GM12878 (cell line): ENCODE data around the gene ALAS1. TPM values are rescaled to one million over a fixed set of nuclear protein-coding genes. Genes with fewer than 3 reads are reported as not detected.

Source experiments
- ATAC-seq: fragments of 200-7000 bp; cut with Tn5 transposase; 3 replicates; pipeline ENCODE4 v1.9.1; 2020; ENCODE audit warnings: mild to moderate bottlenecking, moderate library complexity
- BruUV-seq: library from RNA; stranded (reverse); fragments of 400-500 nt; replicated peaks from 2 replicates; lab custom pipeline; 2021; lab: Mats Ljungman, UMichigan
- CTCF ChIA-PET: fragments of 300-600 bp; sonication (Branson Sonifier 250); formaldehyde crosslinking; extraction: SDS; loops from one replicate; lab custom pipeline; 2021; ENCODE audit warnings: inconsistent platforms; lab: Yijun Ruan, JAX
- POLR2A ChIA-PET: fragments of 350-600 bp; formaldehyde crosslinking; extraction: SDS; loops from one replicate; lab custom pipeline; 2021; ENCODE audit warnings: inconsistent platforms; lab: Charles Lee
- RAD21 ChIA-PET: fragments of 300-600 bp; sonication (Branson Sonifier 250); formaldehyde crosslinking; loops from one replicate; lab custom pipeline; 2023; ENCODE audit warnings: antibody characterized with exemption; ENCODE audit not compliant: unreplicated experiment; lab: Charles Lee
- SMC1A ChIA-PET: fragments of 300-600 bp; sonication (Branson Sonifier 250); formaldehyde crosslinking; loops from one replicate; lab custom pipeline; 2023; ENCODE audit not compliant: unreplicated experiment, uncharacterized antibody; lab: Charles Lee
- DNase-seq: peaks from one replicate; pipeline ENCODE4 v3.0.0-alpha.2; 2011; ENCODE audit warnings: low read depth, low spot score
- FAIRE-seq: peaks from 3 replicates; lab custom pipeline; 2011; peaks lifted over from hg19 to GRCh38; lab: Jason Lieb, UNC
- H2AFZ ChIP-seq: 2 replicates; pipeline ENCODE4 v1.6.0; 2011; ENCODE audit warnings: low read depth, low read length, control low read depth; ENCODE audit not compliant: control insufficient read depth
- H3K27ac ChIP-seq: 2 replicates; pipeline ENCODE4 v1.5.1; 2011; ENCODE audit warnings: control low read depth; ENCODE audit not compliant: control insufficient read depth, insufficient read depth
- H3K27me3 ChIP-seq, 2 experiments: replicated peaks in 1 of 2; 2 replicates each; pipeline versions ENCODE4 v1.6.0 to v1.6.1; 2011; ENCODE audit warnings: low read length in 1 of 2; ENCODE audit not compliant: control insufficient read depth in 2 of 2, insufficient read depth in 2 of 2
- H3K36me3 ChIP-seq, 2 experiments: 2 replicates each; pipeline ENCODE4 v1.5.1; 2011; ENCODE audit warnings: low read length in 1 of 2; ENCODE audit not compliant: control insufficient read depth in 2 of 2, insufficient read depth in 2 of 2
- H3K4me1 ChIP-seq: 2 replicates; pipeline ENCODE4 v1.6.1; 2011; ENCODE audit warnings: mild to moderate bottlenecking, low read length, moderate library complexity, mixed read lengths; ENCODE audit not compliant: control insufficient read depth, insufficient read depth
- H3K4me2 ChIP-seq: 2 replicates; pipeline ENCODE4 v1.6.0; 2011; ENCODE audit warnings: control low read depth; ENCODE audit not compliant: control insufficient read depth, insufficient read depth
- H3K4me3 ChIP-seq: fragments of 200-600 bp; sonication (generic); 2 replicates; pipeline ENCODE4 v1.5.1; 2016
- H3K79me2 ChIP-seq: 2 replicates; pipeline ENCODE4 v1.6.0; 2011; ENCODE audit warnings: low read length; ENCODE audit not compliant: control insufficient read depth, insufficient read depth
- H3K9ac ChIP-seq: 2 replicates; pipeline ENCODE4 v1.8.0; 2011; ENCODE audit warnings: low read length, control low read depth, mixed read lengths; ENCODE audit not compliant: control insufficient read depth, insufficient read depth
- H3K9me3 ChIP-seq: replicated peaks from 3 replicates; pipeline ENCODE4 v1.5.1; 2011; ENCODE audit warnings: mild to moderate bottlenecking, low read length; ENCODE audit not compliant: control insufficient read depth, insufficient read depth
- H4K20me1 ChIP-seq: 2 replicates; pipeline ENCODE4 v1.6.0; 2011; ENCODE audit not compliant: control insufficient read depth, insufficient read depth
- ASH2L ChIP-seq: fragments of 300-600, 200-600 bp; sonication (generic); IDR thresholded peaks from 2 replicates; pipeline ENCODE4 v1.6.1; 2017; ENCODE audit warnings: low read depth, mild to moderate bottlenecking, borderline replicate concordance
- BACH1 ChIP-seq: fragments of 450-650 bp; IDR thresholded peaks from 2 replicates; pipeline ENCODE4 v1.6.1; 2017; ENCODE audit warnings: mild to moderate bottlenecking, borderline replicate concordance
- CBFB ChIP-seq: IDR thresholded peaks from 2 replicates; pipeline ENCODE4 v1.6.1; 2016; ENCODE audit warnings: antibody characterized with exemption, low read depth
- ESRRA ChIP-seq: IDR thresholded peaks from 2 replicates; pipeline ENCODE4 v1.6.1; 2012; ENCODE audit warnings: mild to moderate bottlenecking, low read length, improper control_type of control experiment
- NRF1 ChIP-seq: conservative IDR thresholded peaks from 2 replicates; pipeline ENCODE4 v1.6.1; 2011; ENCODE audit warnings: mild to moderate bottlenecking, low read depth, low read length, improper control_type of control experiment
- SIN3A ChIP-seq: IDR thresholded peaks from 2 replicates; pipeline ENCODE4 v1.6.1; 2012; ENCODE audit warnings: low read depth, low read length, improper control_type of control experiment
- SIX5 ChIP-seq: IDR thresholded peaks from 2 replicates; pipeline ENCODE4 v1.6.1; 2011; ENCODE audit warnings: mild to moderate bottlenecking, low read depth, low read length, moderate library complexity; ENCODE audit not compliant: severe bottlenecking
- WGBS: methylation state at CpG from one replicate; pipeline ENCODE4 v1.1.6; 2016; ENCODE audit warnings: low lambda C conversion rate; ENCODE audit not compliant: insufficient replicate concordance, insufficient coverage; ENCODE audit errors: missing lambda C conversion rate; 5-methylcytosine and 5-hydroxymethylcytosine counted together
- in situ Hi-C: fragments of 300-500 bp; cut with MboI; formaldehyde crosslinking; loops from 9 replicates; pipeline ENCODE4 v1.14.3; 2018; ENCODE audit warnings: mixed read lengths
- intact Hi-C: fragments of 100-400 bp; cut with micrococcal nuclease; formaldehyde crosslinking; loops from one replicate; pipeline ENCODE4 v1.14.2; 2022; ENCODE audit not compliant: unreplicated experiment
- polyA plus RNA-seq, 11 experiments: library from polyadenylated mRNA; depleted of rRNA in 4 of 11; unstranded in 6 of 11; stranded (reverse) in 5 of 11; fragments of >200 nt; fragmentation: Nextera tagmentation in 4 of 11; fragmentation: Illumina TruSeq in 1 of 11; extraction: Ambion mirVana in 4 of 11; extraction: Trizol in 1 of 11; gene quantifications; 1 replicate in 1 of 11; 2 replicates in 10 of 11; pipeline versions ENCODE4 v1.2.1 to v1.2.3, GENCODE V29; 2011 to 2016; ENCODE audit warnings: inconsistent platforms in 2 of 11, missing spikeins in 2 of 11, low read depth in 1 of 11
- total RNA-seq, 4 experiments: library from RNA; depleted of rRNA in 3 of 4; stranded (reverse); fragments of >200 nt in 3 of 4; fragmentation: Illumina TruSeq in 1 of 4; extraction: Trizol in 1 of 4; gene quantifications; 2 replicates each; pipeline versions ENCODE4 v1.2.1 to v1.2.3, GENCODE V29; 2013 to 2021
- TF ChIP-seq, protein P1 (sequence below): fragments of 450-650 bp; formaldehyde crosslinking; IDR thresholded peaks from 2 replicates; pipeline ENCODE4 v1.4.0; 2020; ENCODE audit warnings: mild to moderate bottlenecking, moderate library complexity
- TF ChIP-seq, protein P2 (sequence below): fragments of 150-350 bp; IDR thresholded peaks from 2 replicates; pipeline ENCODE4 v1.6.1; 2014; ENCODE audit warnings: mild to moderate bottlenecking, low read depth, low read length
- TF ChIP-seq, protein P3 (sequence below): fragments of 450-650 bp; IDR thresholded peaks from 2 replicates; pipeline ENCODE4 v1.6.1; 2018; ENCODE audit warnings: mild to moderate bottlenecking, low read depth, moderate library complexity; ENCODE audit not compliant: partially characterized antibody

Gene ALAS1
- total and polyA plus RNA-seq, 10 of the 15 experiments (the other 5 are each of a cell fraction or from before 2014, with no cell fraction given), result 69.9 to 115 (median 94.1) TPM

DNA sequence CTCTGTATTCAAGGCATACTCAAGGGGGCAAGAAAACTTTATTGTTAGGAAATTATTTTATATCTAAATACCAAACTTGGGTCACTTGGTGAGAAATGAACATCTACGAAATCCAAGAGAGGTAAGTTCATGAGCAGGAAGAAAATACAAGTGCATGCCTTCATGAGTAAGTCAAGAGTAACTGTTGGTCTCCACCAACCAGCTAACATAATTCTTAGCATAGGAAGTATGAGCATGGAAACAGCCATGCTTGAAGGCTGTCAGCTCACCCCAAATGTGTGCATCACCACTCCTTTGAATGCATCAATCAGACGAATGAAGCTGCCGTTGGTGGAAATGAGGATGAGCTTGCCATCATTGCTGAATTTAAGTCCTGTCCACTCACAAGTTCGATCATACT lies 61.5 kb downstream of the ALAS1 start:
- Histone ChIP-seq H3K27me3 (no peaks in the 10 kb centered on the region), H3K9ac (no peak overlapping the region), H3K79me2 (peaks cover 2% of the 10 kb centered on the region; the same call in 1 of the 2 replicates), H3K9me3 (no peaks in the 10 kb centered on the region), H3K4me3 (no peak overlapping the region)
- in situ Hi-C loops, result no loop called here
- intact Hi-C loops, result no loop called here
- RAD21 ChIA-PET, result no interaction called here
- no peak for DNase-seq
- 98% methylated on average over 4 of the region's 4 CpGs for WGBS
- SMC1A ChIA-PET, result interaction anchor here (1.3 to 1.9 kb wide), 4 partner anchors 9 to 24 kb away, joined by 3 to 11 read pairs (median 5); no protein-coding TSS in a partner anchor
- TF ChIP-seq SIX5 (no peak), SIN3A (no peak), ESRRA (no peak), CBFB (no peak), ASH2L (no peak), NRF1 (no peak), BACH1 (no peak)
- TF ChIP-seq, protein P1, sequence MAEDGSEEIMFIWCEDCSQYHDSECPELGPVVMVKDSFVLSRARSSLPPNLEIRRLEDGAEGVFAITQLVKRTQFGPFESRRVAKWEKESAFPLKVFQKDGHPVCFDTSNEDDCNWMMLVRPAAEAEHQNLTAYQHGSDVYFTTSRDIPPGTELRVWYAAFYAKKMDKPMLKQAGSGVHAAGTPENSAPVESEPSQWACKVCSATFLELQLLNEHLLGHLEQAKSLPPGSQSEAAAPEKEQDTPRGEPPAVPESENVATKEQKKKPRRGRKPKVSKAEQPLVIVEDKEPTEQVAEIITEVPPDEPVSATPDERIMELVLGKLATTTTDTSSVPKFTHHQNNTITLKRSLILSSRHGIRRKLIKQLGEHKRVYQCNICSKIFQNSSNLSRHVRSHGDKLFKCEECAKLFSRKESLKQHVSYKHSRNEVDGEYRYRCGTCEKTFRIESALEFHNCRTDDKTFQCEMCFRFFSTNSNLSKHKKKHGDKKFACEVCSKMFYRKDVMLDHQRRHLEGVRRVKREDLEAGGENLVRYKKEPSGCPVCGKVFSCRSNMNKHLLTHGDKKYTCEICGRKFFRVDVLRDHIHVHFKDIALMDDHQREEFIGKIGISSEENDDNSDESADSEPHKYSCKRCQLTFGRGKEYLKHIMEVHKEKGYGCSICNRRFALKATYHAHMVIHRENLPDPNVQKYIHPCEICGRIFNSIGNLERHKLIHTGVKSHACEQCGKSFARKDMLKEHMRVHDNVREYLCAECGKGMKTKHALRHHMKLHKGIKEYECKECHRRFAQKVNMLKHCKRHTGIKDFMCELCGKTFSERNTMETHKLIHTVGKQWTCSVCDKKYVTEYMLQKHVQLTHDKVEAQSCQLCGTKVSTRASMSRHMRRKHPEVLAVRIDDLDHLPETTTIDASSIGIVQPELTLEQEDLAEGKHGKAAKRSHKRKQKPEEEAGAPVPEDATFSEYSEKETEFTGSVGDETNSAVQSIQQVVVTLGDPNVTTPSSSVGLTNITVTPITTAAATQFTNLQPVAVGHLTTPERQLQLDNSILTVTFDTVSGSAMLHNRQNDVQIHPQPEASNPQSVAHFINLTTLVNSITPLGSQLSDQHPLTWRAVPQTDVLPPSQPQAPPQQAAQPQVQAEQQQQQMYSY, result no peak
- TF ChIP-seq, protein P2, sequence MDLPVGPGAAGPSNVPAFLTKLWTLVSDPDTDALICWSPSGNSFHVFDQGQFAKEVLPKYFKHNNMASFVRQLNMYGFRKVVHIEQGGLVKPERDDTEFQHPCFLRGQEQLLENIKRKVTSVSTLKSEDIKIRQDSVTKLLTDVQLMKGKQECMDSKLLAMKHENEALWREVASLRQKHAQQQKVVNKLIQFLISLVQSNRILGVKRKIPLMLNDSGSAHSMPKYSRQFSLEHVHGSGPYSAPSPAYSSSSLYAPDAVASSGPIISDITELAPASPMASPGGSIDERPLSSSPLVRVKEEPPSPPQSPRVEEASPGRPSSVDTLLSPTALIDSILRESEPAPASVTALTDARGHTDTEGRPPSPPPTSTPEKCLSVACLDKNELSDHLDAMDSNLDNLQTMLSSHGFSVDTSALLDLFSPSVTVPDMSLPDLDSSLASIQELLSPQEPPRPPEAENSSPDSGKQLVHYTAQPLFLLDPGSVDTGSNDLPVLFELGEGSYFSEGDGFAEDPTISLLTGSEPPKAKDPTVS, result no peak
- TF ChIP-seq, protein P3, sequence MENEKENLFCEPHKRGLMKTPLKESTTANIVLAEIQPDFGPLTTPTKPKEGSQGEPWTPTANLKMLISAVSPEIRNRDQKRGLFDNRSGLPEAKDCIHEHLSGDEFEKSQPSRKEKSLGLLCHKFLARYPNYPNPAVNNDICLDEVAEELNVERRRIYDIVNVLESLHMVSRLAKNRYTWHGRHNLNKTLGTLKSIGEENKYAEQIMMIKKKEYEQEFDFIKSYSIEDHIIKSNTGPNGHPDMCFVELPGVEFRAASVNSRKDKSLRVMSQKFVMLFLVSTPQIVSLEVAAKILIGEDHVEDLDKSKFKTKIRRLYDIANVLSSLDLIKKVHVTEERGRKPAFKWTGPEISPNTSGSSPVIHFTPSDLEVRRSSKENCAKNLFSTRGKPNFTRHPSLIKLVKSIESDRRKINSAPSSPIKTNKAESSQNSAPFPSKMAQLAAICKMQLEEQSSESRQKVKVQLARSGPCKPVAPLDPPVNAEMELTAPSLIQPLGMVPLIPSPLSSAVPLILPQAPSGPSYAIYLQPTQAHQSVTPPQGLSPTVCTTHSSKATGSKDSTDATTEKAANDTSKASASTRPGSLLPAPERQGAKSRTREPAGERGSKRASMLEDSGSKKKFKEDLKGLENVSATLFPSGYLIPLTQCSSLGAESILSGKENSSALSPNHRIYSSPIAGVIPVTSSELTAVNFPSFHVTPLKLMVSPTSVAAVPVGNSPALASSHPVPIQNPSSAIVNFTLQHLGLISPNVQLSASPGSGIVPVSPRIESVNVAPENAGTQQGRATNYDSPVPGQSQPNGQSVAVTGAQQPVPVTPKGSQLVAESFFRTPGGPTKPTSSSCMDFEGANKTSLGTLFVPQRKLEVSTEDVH, result no peak
- TF ChIP-seq, all 136 proteins: peak for 0
- Histone ChIP-seq H4K20me1 (no peaks in the 10 kb centered on the region), H3K36me3 (peaks cover 26 to 50% of the 10 kb centered on the region in 2 experiments), H3K4me2 (no peak overlapping the region), H3K4me1 (peaks cover 6% of the 10 kb centered on the region), H2AFZ (no peak overlapping the region), H3K27ac (no peak overlapping the region)
- ATAC-seq (no peak), FAIRE-seq (no peak)
- CTCF ChIA-PET, result interaction anchor here (0.9 to 3.3 kb wide), 5 partner anchors 12 to 39 kb away, joined by 3 to 17 read pairs (median 6); no protein-coding TSS in a partner anchor
- BruUV-seq, result no TSS peak
- POLR2A ChIA-PET, result interaction anchor here (1.4 to 2.4 kb wide), 2 partner anchors 12 to 22 kb away, joined by 3 to 11 read pairs; no protein-coding TSS in a partner anchor
